ENCODE measurements around the gene SGSM2.
"Not testable (repeated sequence)": the region's sequence is repeated elsewhere in the genome, so short reads cannot be mapped to it uniquely, and the experiment has no call there.

GRCh38 chr17:2316916-2317205 is 20.4 kb upstream of the SGSM2 start:
- not testable (repeated sequence) for TF ChIP-seq POLR2A, CTCF (IDR thresholded peaks at IDR 0.05)

All from lower leg skin (tissue), 3 donors.